NCI-H1092 treated with DMSO at 0.1 percent for 48 hours (cell line): ENCODE measurements around the gene COL24A1.

Source experiments
- DNase-seq: peaks from one replicate; lab custom pipeline; 2025; lab: John Stamatoyannopoulos, UW

Gene COL24A1

DNA sequence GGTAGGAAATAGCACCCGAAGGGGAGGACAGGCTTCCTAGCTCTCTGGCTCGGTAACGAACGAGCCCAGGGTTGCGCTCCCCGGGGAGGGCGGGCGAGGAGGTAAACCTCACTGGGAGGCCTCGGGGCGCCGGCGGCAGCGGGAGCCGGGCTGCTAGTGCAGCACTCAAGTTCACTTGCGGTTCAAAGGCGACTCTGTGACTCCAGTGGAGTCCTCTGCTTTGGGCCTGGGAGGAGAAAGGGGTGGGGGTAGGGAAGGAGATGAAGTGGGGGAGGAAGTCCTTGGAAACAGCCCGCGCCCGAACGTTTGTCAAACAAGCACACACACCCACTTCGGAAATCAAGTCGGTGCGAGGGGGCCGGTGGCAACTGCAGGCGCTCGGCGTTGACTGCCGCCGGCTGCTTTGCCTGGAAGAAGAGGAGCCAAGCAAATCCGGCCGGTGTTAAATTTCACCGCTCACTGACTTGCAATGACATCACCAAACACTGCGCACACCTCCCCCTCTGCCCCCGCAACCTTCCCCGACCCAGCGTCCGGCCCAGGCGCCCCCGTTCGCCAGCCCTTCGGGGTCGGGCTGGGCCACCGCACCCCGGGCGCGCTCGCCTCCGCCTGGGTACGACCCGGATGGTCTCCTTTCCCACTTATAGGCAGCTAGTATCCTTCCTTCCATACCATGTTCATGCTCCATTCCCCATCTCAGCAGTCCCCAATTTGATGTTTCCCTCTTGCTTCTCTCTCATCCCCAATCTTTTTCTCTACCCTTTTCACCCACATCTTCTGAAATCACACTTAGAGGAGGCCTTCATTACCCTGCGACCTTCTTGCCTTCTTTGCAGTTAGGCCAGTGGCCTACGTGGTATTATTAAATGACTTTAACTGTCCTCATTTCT, at the start of gene COL24A1:
Gene COL24A1, minus strand, starts transcription at position 207 of the 890 bp plus-strand sequence. CDS start 376 bp downstream, outside the sequence.
- peak; percentile 21 for DNase-seq

DNA sequence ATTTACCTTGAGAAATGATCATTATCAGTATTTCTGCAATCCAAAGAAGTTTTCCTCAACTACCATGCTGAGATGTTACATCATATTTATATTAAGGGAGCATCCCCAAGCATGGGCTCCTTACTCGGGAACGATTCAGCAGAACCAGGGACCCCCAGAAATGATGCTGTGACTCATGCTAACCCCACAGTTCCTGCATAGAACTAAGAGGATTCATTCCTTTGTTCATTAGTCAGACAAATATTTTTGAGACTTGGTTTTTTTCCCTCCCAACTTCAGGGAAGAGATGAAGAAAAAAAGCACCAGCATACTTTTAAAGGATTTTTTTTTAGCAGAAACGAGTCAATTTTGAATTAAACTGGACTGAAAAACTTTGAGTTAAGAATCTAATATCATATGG, 49.2 kb upstream of the COL24A1 start:
- no peak for DNase-seq

DNA sequence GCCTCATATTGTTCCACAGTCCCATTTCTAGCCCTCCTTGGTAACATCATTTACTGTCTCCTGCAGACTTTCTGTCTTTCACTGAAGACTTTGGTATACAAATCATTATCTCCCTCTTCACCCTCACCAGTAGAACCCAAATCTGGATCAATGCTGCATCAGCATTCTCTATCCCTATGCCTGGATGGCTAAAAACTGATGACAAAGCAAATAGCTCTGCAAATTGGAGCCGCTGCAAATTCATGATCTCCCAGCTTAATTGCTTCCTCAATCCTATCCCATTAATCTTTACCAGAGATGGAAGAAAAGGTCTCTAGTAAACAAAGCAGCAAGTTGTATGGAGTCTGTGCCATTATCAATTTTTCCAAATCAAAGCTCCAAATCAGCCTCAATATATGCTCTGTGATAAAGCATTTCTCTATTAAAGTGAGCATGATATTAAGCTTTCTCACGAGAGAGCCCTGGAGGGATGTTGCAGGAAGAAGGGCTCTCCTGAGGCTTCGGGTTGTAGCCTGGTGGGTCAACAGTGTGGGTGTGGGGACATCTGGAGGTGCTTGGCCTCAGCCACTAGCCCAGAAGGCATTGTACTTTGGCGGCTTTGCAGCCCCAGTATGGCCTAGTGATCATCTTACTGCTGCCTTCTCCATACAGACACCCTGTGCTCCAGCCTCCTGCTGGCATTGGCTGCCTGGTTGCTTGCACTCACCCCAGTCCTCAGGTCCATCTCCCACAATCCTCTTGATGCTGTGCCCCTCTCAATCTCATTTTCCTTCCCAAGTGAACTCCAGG, 46.2 kb upstream of the COL24A1 start:
- no peak for DNase-seq

DNA sequence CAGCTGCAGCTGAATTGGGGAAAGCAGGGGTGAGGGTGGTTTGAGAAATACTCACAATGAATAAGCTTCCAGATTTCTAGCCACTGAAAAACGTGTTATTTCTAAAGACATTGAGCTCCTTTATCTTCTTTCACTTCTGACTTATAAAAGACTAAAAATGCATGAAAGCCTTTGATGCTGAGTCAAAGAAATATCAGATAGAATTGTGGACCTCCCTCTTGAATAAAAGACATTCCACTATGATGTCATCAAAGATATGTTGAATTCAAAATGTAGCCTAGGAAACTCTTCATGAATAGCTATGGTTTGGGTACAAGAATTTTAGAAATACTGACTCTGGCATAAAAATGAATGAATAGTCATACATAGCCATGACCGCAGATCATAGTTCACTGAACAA, 44.7 kb upstream of the COL24A1 start:
- no peak for DNase-seq

DNA sequence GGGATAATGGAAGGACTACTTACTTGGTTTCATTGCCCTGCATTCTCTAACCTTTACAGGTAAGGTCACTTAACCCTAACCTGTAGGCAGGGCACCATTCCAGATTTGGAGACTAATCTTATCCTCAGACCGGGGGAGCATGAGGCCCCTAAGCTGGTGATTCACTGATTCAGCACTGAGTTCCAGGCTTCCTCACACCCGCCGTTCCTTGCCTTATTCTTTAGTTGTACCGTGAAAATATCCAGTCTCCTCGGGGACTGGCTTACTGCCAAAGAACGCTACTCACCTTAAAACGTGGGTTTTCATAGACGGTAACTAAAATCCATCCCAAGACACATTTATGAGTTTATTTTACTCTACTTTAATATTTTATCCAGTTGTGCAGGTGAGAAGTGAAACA, 44.3 kb upstream of the COL24A1 start:
- no peak for DNase-seq

DNA sequence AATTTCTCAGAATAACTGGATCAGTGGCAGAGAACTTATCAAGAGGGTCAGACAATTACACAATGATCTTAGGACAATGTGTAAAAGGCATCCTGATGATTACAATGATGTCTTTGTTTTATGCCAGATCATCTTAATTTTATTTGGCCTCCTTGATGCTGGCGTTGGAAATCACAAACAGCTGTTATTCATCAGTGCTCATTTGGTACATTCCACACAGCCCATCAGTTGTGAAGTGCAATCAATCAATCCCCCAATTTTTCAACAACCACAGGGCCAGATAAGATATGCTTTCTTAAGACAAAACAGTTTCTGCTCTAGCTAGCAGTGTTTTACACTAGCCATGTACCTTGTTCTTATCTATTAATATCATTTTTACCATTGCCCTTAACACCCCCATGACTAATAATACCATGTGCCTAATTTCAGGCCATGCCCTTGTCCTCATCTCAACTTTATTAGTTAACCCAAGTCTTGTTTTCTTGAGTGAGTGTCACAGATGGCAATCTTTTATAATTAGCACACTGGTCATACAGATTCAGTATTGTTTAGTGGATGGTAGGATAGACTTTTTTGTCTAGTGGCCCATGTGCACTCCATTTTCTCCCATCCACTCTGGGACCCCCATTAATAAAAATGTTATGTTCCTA, 40.8 kb upstream of the COL24A1 start:
- DNase-seq: no peak

DNA sequence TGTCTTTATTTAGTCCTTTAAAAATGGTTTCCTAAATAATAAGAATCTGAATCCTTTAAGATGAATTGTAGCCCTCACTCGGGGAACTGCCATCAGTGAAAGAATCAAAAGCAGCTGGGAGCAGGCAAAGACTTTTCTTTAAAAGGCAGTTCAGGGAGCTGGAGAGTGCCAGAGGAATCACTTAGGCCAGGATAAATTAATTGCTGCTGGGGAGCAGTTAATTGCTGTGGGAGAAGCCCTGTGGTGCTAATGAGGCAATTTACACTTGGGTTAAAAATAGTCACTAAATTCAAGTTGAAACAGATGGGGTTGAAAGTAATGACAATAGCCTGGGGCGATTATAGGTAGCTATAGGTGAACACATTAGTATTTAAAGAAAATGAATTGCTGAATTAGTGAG, 38.7 kb upstream of the COL24A1 start:
- no peak for DNase-seq

DNA sequence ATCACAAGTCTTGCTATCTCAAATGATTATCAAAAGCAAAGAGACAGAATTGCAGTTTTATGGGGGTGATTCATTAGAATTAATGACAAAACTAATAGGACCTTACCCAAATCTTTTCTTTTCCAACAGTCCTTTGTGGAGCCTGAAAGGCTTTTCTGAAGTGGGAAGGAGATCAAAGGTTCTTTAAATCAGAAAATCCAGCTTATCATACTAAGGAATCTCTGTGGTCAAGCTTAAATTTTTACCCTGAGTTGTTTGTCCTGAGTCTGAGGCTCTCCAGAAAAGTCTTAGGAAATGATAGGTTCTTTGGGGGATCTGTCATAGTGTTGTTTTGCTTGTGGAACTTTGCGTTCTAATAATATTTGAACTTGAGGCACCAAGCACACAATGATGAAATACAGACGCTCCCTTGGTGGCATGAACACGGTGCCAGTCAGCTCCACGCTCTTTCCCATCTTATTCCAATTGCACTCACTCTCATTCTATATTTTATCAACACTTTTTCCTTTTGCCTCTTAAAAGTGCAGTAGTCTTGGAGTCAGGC, 38.0 kb upstream of the COL24A1 start:
- no peak for DNase-seq

DNA sequence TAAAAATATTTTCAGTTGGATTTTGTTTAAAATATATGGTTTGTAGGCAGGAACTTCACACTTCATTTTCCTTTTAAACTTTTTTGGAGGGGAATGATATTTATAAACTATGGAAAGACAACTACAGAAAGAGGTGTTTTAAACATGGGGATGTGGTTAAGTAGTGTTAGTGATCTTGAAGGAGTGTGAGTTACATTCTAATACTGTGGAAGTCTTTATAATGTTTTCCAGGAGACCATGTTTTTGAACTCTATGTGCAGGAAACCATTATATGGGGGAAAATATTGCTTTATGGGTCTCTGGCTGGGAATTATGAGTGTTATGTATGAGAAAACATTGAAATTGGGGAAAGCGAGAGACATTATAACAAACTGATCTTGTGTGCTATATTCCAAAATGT, 35.8 kb upstream of the COL24A1 start:
- no peak for DNase-seq

DNA sequence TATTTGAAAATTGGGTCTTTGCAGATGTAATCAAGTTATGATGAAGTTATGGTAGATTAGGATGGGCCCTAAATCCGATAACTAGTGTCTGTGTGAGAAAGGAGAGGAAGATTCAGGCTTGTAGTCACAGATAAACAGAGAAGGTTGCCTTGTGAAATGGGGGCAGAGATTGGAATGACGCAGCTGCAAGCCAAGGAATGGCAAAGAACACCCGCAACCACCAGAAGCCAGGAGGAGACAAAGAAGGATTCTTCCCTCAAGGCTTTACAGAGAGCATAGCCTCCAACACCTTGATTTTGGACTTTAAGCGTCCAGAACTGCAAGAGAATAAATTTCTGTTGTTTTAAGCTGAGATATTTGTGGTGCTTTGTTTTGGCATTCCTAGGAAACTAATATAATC, 35.4 kb upstream of the COL24A1 start:
- no peak for DNase-seq

DNA sequence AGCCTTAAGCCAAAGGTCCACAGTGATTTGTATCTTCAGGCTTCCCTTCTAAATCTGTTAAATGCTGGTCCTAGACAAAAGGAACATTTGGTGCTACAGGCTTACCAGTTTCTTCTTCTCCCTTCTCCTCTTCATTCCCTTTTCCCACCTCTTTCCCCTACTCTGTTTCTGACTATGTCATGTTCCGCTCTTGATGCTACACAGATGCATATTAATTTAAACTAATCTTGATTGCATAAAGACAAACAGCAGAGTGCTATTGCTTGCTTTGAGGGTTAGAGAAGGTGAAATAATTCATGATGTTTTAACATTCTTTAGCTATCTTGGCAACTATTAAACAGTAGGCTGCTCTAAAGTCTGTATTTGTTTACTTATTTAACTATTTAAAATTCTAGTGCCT, 34.3 kb upstream of the COL24A1 start:
- DNase-seq: no peak

DNA sequence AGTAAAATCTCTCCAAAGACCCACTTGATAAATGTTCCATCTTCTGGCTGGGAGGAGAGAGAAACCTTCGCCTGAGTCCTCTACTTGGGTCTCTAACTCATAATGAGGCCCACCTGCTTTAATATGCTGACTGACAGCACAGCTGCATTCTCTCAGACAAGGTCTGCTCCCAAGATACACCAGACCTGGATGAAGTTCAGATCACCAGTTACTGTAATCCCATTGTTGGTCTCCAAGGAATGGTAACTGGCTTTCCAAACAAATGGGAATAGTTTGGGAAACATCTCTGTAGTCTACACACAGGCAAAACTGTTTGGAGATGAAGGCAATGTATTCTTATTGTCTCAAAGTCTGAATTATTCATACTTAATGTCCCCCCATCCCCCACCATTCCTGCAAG, 27.9 kb upstream of the COL24A1 start:
- no peak for DNase-seq

DNA sequence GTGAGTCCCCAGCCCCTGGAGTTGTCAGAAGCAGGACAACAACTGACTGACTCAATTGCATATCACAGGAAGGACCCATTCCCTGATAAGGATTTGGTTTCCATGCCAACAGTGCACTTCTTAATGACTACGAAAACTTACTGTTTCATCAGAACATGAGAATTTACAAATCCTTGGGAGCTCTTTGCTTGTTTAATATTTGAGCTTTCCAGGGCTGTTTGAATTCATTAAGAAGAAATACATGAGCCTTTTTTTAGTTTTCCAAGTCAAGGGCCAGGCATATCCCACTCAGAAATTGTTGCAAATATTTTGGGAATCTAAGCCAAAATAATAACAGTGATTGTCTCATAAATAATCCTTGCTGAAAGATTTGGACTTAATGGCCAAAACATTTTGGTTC, 27.2 kb upstream of the COL24A1 start:
- DNase-seq: no peak

DNA sequence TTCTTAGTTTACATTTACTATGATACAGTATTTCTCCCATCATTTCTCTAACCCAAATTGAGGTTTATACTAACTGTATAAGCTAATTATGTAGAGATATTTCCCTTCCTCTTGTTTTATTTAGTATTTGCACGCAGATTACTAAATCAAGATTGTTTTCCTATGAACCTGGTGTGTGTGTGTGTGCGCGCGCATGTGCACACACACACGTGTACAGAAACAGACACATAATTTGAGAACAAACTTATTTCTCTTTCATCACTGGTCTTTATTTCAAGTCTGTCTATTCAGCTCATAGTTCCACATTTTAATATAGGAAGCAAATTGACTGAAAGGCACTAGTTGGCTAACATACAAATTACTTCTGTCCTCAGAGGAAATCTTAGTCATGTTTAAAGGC, 19.7 kb upstream of the COL24A1 start:
- no peak for DNase-seq

DNA sequence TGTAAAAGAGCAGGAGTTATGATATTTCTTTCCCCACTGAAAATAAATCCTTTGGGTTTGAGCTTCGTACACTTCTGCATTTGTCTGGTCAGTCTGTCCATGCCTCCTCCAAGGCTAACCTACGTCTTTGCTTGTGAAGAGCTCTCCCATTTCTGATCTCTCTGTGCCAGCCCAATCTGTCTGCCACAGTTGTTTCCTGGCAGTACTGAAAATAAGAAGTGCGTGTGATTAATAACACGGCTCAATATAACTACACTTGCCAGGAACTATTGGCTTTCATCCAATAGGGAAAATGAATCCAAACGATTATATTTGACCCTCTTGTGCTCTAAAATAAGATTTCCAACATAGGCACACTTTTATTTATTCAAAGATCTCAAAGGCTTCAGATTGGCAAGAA, 19.2 kb upstream of the COL24A1 start:
- DNase-seq: no peak

DNA sequence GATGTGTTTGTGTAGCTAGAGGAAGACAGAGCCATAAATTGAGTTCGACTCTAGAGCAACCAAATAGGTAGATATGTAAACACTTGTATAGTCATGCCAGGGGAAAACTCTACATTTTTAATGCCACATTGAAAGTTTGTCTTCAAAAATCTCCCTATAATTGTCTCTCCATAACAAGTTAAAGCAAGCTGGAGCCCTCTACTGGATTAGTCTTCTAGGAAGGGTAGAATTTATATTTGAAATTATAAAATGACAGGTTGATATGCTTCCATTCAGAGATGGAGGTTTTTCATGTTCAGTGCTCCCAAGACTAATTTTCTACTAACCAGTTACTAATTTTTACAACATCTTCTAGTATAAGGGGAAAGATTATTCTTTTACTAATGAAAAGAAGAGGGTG, 13.1 kb upstream of the COL24A1 start:
- no peak for DNase-seq

DNA sequence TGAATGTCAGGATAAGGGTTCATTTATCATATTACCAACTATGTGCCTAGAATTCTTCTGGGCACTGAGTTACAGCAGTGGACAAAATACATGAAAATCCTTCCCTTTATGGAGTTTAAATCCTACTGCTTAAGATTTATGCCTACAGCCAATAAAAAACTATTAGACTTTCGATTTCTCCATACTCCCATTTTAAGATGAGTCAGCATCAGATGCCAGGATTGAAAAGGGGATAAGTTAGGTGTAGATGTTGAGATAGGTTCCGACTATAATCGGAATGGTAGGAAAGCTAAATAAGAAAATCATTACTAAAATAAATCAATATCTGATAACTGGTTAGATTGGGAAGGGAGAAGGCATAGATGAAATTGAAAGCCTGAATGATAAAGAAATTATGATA, 3.2 kb upstream of the COL24A1 start:
- DNase-seq: no peak

DNA sequence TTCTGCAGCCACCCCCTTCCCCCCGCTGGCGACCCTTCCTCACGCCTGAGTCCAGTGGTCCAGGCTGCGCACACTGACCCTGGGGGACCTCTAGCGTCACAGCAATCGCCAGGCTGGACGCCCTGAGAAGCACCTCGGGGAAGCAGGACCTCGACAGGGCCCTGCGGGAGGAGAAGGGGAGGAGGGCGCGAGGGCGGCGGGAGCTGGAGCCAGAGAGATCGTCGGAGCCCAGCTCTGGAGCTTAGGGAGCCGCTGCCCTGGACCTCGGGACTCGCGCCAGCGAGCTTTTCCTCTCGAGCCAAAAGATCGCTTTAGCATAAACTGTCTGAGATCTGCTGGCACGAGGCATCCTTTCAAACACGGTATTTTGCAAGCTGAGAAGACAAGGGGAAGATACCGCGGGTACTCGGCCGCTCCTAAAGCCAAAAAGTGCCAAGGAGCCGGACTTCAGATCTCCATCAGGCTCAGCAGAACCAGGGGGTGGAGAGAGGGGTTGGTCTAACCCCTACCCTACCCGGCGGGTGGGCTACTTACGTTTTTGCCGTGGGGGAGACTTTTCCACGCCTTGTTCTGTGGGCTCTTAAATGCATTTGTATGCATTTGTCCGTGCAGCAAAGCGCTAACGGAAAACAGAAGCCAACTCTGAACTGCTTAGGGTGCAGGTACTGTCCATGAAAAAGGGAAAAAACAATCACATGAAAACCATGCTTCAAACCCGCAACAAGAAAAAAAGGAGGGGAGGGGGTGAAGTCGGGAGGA, 586 bp downstream of the COL24A1 start:
- DNase-seq: no peak

DNA sequence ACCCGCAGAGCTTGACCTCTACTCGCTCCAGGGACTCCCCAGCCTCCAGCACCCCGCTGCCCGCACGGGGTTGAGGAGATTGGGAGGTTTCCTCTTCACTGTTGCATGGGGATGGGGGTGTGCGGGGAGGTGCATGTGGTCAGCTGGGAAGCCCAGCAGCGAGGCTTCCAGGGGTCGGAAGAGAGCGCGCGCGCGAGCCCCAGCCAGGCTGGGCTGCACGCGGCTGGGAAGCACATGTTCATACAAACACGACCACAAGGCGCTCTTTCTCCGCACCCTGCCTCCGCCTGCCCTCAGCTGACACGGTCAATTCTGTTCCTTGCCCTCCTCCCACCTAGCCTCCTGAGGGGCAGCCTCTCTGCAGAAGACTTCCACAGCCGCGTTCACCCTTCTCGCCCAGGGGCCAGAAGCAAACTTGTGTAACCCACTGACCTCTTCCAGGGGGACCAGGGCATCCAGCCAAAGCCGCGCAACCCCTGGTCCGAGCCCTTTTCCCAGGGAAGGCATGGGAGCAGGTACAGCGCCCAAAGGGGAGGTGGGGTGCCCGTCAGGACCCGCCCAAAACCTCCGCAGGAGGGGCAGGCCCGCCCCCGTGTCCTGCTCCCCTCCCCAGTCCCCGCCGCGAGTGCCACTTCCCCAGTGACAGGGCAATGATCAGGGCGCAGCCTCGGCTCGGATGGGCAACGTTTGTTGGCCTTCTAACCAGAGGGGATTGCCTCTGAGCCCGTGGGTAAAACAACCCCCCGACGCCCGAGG, 1.3 kb downstream of the COL24A1 start:
- DNase-seq: no peak

DNA sequence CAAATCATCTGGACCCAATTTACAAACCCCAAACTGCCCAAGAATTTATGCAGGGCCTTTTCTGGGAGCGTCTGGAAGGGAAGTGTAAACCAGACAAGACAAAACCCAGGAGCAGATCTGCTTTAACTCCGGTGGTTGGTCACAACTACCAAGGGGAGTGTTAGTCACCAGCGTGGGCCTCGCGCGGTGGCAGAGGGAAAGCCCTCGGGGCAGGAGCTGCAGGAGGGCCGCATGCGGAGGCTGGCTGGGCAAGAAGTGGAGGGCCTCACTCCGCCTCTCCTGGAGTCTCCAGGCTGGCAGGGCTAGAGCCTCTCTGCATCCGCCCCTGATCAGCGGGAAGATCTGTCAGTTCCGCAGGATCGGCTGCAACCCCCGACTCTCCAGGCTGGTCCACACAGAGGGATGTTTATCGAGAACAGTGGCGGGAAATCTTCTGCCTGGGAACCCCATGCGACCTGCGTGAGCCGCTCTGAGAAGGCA, 2.0 kb downstream of the COL24A1 start:
- no peak for DNase-seq

DNA sequence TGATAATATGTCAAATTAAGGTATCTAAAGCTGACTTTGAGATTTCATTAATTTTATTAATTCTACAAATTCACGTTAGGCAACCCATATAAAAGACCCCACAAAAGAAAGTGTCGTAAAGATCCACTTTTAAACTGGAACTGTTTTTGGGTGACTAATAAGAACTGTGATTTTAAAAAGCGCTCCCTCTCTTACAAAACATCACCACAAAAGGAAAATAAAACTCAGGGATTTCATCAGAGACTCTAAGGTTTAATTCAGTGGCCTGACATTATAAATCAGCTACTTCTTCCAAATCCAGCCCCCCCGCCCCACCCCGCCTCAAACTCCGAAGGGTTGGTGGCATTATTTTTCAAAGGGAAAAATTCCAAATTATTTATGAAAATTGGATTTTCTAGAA, 2.7 kb downstream of the COL24A1 start:
- DNase-seq: no peak
